Esophagus muscularis mucosa (tissue), 4 donors: ENCODE results near the gene CXCL12. TPM values are rescaled to one million over a fixed set of nuclear protein-coding genes. Genes with fewer than 3 reads are reported as not detected.

Experiments used
- DNase-seq: peaks from one replicate; pipeline ENCODE4 v3.0.0-alpha.2; 2017; ENCODE audit errors: extremely low spot score
- H3K27ac ChIP-seq, 4 donors: fragments of 200-600 bp; sonication (generic); replicated peaks in 1 of 4; 1 replicate in 3 of 4; 2 replicates in 1 of 4; pipeline ENCODE4 v1.5.1; 2016 to 2019; ENCODE audit warnings: mild to moderate bottlenecking in 1 of 4
- H3K27me3 ChIP-seq, 4 donors: fragments of 200-600 bp; sonication (generic); one replicate each; pipeline versions ENCODE4 v1.5.1 to v1.6.0; 2016 to 2019
- H3K36me3 ChIP-seq, 4 donors: fragments of 200-600 bp; sonication (generic); one replicate each; pipeline ENCODE4 v1.5.1; 2016 to 2019
- H3K4me1 ChIP-seq, 4 donors: fragments of 200-600 bp; sonication (generic); one replicate each; pipeline ENCODE4 v1.5.1; 2016 to 2019
- H3K4me3 ChIP-seq, 4 donors: fragments of 200-600 bp; sonication (generic); 1 replicate in 2 of 4; 2 replicates in 2 of 4; pipeline ENCODE4 v1.5.1; 2016 to 2019; ENCODE audit warnings: mild to moderate bottlenecking in 4 of 4, moderate library complexity in 1 of 4
- H3K9me3 ChIP-seq, 4 donors: fragments of 200-600 bp; sonication (generic); 1 replicate in 3 of 4; 2 replicates in 1 of 4; pipeline ENCODE4 v1.5.1; 2016 to 2019
- EP300 ChIP-seq: sonication (generic); formaldehyde crosslinking; IDR thresholded peaks from one replicate; pipeline ENCODE4 v1.6.1; 2017; ENCODE audit warnings: antibody characterized with exemption
- POLR2A ChIP-seq: fragments of 450-650 bp; IDR thresholded peaks from one replicate; pipeline ENCODE4 v1.6.1; 2017; ENCODE audit warnings: antibody characterized with exemption, moderate library complexity, mild to moderate bottlenecking, low read depth
- POLR2AphosphoS5 ChIP-seq, 2 donors: sonication (generic); formaldehyde crosslinking; IDR thresholded peaks; one replicate each; pipeline ENCODE4 v1.6.1; 2017; ENCODE audit warnings: antibody characterized with exemption in 2 of 2
- WGBS: methylation state at CpG from one replicate; pipeline ENCODE4 v1.1.5; 2018; 5-methylcytosine and 5-hydroxymethylcytosine counted together
- intact Hi-C: fragments of 100-400 bp; cut with DNase I; formaldehyde crosslinking; loops from one replicate; pipeline ENCODE4 v1.15.1; 2023
- total RNA-seq, 4 donors: library from RNA; depleted of rRNA; stranded (reverse); fragments of >200 nt; gene quantifications; one replicate each; pipeline versions ENCODE4 v1.1.0 to v1.2.1, GENCODE V29; 2016
- TF ChIP-seq, protein P1 (sequence below), 3 experiments: fragments of 200-600 bp in 2 of 3; fragments of 450-650 bp in 1 of 3; sonication (generic) in 2 of 3; IDR thresholded peaks; one replicate each; pipeline ENCODE4 v1.5.1; 2017 to 2019; ENCODE audit warnings: antibody characterized with exemption in 3 of 3, mild to moderate bottlenecking in 2 of 3, moderate library complexity in 1 of 3

CXCL12 gene
- total RNA-seq, 4 donors from 2014 or later = 47.9 to 88.8 (median 51.8) TPM

- Histone ChIP-seq H3K4me1 (peaks cover 0 to 12% (median 5%) of the 10 kb centered on the region in 4 donors), H3K9me3 (no peaks in the 10 kb centered on the region), H3K27me3 (peaks cover 0 to 5% (median 0%) of the 10 kb centered on the region in 4 donors), H3K27ac (no peak overlapping the region), H3K4me3 (no peak overlapping the region), H3K36me3 (peaks cover 8 to 79% (median 51%) of the 10 kb centered on the region in 4 donors)
- TF ChIP-seq, protein P1, sequence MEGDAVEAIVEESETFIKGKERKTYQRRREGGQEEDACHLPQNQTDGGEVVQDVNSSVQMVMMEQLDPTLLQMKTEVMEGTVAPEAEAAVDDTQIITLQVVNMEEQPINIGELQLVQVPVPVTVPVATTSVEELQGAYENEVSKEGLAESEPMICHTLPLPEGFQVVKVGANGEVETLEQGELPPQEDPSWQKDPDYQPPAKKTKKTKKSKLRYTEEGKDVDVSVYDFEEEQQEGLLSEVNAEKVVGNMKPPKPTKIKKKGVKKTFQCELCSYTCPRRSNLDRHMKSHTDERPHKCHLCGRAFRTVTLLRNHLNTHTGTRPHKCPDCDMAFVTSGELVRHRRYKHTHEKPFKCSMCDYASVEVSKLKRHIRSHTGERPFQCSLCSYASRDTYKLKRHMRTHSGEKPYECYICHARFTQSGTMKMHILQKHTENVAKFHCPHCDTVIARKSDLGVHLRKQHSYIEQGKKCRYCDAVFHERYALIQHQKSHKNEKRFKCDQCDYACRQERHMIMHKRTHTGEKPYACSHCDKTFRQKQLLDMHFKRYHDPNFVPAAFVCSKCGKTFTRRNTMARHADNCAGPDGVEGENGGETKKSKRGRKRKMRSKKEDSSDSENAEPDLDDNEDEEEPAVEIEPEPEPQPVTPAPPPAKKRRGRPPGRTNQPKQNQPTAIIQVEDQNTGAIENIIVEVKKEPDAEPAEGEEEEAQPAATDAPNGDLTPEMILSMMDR (IDR thresholded peaks at IDR 0.05) = no peak
- TF ChIP-seq POLR2A (no peak), EP300 (no peak), POLR2AphosphoS5 (IDR thresholded peaks at IDR 0.05) (no peak)
- intact Hi-C loops = no loop called here
- DNase-seq = no peak
- 72% methylated on average over 7 of the region's 7 CpGs for WGBS
These were observed 8.3 kb downstream of the CXCL12 start for GRCh38 chr10:44376472-44377099.

DNA sequence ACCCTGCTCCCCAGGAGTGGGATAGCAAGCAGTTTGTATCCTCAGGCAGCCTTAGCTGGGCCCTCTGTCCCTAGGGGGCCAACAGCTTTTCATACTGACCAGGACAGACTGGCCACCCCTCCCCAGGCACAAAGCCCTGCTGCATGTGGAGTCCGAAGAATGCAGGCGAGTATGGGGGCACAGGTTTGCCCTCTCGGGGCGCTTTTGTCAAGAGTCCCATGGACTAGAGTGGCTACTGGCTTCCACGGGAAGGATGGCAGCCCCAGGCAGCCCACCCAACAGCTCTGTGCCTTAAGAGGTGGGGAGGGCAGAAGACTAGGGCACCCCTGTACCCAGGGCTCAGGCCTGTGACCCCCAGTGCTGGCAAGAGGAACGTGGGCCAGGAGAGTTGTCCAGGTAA lies 10.7 kb downstream of the CXCL12 start:
- H3K4me3 ChIP-seq = no peak overlapping the region
- no peak for TF ChIP-seq EP300
- TF ChIP-seq, protein P1 (IDR thresholded peaks at IDR 0.05) = no peak
- TF ChIP-seq POLR2AphosphoS5 (IDR thresholded peaks at IDR 0.05) = no peak
- no peak for TF ChIP-seq POLR2A
- peaks cover 0 to 5% (median 0%) of the 10 kb centered on the region in 4 donors for H3K27me3 ChIP-seq
- intact Hi-C loops = no loop called here
- H3K27ac ChIP-seq = no peak overlapping the region
- peaks cover 8 to 74% (median 47%) of the 10 kb centered on the region in 4 donors for H3K36me3 ChIP-seq
- H3K9me3 ChIP-seq = no peaks in the 10 kb centered on the region
- DNase-seq = no peak
- peaks cover 0 to 3% (median 0%) of the 10 kb centered on the region in 4 donors for H3K4me1 ChIP-seq
- WGBS = no CpG with 5 or more reads among the region's 6 CpGs

DNA sequence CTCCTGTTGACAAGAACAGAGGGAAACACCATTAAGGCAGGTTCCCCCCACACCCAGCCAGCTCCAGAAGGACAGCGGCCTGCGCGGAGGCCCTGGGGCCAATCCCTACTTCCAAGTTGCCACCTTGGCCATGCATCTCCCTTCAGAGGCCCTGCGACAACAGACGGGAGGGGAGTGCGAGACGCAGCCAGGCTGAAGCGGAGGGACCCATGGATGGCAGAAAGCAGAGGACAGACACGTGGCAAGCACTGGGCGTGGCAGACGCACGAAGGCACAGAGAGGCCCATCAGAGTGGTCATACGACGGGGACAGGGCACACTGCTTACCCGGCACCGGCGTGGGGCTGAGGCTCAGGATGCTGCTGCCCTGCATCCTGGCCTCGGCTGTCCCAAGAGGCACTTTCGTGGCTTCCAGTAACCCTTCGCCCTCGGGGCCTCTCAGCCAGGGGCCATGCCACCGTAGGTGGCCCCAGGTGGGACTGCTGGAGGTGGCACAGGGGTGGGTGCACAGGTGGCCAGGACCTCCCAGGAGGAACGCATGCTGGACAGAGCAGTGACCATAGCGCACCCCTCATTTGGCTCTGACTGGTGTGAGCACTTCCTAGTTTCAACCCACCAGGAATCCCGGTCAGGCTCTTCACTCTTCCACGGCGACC lies 11.4 kb downstream of the CXCL12 start:
- intact Hi-C loops = no loop called here
- peaks cover 8 to 67% (median 40%) of the 10 kb centered on the region in 4 donors for H3K36me3 ChIP-seq
- peaks cover 0 to 5% (median 0%) of the 10 kb centered on the region in 4 donors for H3K27me3 ChIP-seq
- DNase-seq = no peak
- H3K9me3 ChIP-seq = no peaks in the 10 kb centered on the region
- 100% methylated on average over 6 of the region's 27 CpGs for WGBS
- TF ChIP-seq EP300 (no peak), POLR2AphosphoS5 (IDR thresholded peaks at IDR 0.05) (no peak), POLR2A (no peak)
- TF ChIP-seq, protein P1 (IDR thresholded peaks at IDR 0.05) = no peak
- no peak overlapping the region for H3K4me3 ChIP-seq
- no peak overlapping the region for H3K27ac ChIP-seq
- peaks cover 0 to 3% (median 0%) of the 10 kb centered on the region in 4 donors for H3K4me1 ChIP-seq

DNA sequence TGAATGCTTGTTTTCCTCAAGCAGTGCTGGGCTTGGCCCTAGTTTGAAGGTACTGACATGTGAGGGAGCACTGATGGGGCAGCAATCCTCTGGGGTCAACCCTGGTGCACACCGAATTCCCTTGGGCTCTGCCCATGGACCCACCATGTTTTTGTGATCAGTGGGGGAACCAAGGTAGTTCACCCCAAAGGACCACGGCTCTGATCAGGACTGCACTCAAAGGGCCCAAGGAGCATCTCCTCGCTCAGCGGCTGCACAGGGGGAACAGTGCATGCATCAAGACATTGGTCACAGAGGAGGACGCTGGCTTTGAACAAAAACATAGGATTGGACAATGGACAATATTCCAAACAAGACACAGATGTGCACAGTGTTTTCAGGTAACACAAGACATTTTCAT lies 12.7 kb downstream of the CXCL12 start:
- DNase-seq = no peak
- Histone ChIP-seq H3K9me3 (no peaks in the 10 kb centered on the region), H3K27me3 (peaks cover 0 to 5% (median 0%) of the 10 kb centered on the region in 4 donors)

More for the DNA sequence above, 12.7 kb downstream of the CXCL12 start:
- Histone ChIP-seq H3K4me1 (no peaks in the 10 kb centered on the region), H3K27ac (no peak overlapping the region), H3K36me3 (peaks cover 8 to 58% (median 32%) of the 10 kb centered on the region in 4 donors), H3K4me3 (no peak overlapping the region)
- 96% methylated on average over 5 of the region's 5 CpGs for WGBS
- TF ChIP-seq EP300 = no peak
- no peak for TF ChIP-seq POLR2A
- TF ChIP-seq POLR2AphosphoS5 (IDR thresholded peaks at IDR 0.05) = no peak
- TF ChIP-seq, protein P1 (IDR thresholded peaks at IDR 0.05) = no peak
- intact Hi-C loops = no loop called here
